Uterus (tissue), 4 donors: Measurements from ENCODE around the gene AIG1. TPM values are rescaled to one million over a fixed set of nuclear protein-coding genes. Genes with fewer than 3 reads are reported as not detected.
"Not testable (repeated sequence)": the region's sequence is repeated elsewhere in the genome, so short reads cannot be mapped to it uniquely, and the experiment has no call there.

Experiments
- DNase-seq, 2 donors: peaks; one replicate each; pipeline ENCODE4 v3.0.0-alpha.2; 2019 to 2020
- H3K27ac ChIP-seq, 2 donors: fragments of 200-600 bp; sonication (generic); 1 replicate in 1 of 2; 2 replicates in 1 of 2; pipeline ENCODE4 v1.5.1; 2016 to 2018
- H3K27me3 ChIP-seq, 2 donors: fragments of 200-600 bp; sonication (generic); one replicate each; pipeline ENCODE4 v1.5.1; 2018 to 2019; ENCODE audit warnings: control low read depth in 1 of 2
- H3K36me3 ChIP-seq, 2 donors: fragments of 200-600 bp; sonication (generic); one replicate each; pipeline ENCODE4 v1.5.1; 2019; ENCODE audit warnings: control low read depth in 1 of 2
- H3K4me1 ChIP-seq, 2 donors: fragments of 200-600 bp; sonication (generic); one replicate each; pipeline ENCODE4 v1.5.1; 2018 to 2019; ENCODE audit warnings: control low read depth in 1 of 2
- H3K4me3 ChIP-seq, 2 donors: fragments of 200-600 bp; sonication (generic); 1 replicate in 1 of 2; 2 replicates in 1 of 2; pipeline ENCODE4 v1.5.1; 2018 to 2019; ENCODE audit warnings: mild to moderate bottlenecking in 1 of 2
- H3K9me3 ChIP-seq, 2 donors: fragments of 200-600 bp; sonication (generic); one replicate each; pipeline ENCODE4 v1.5.1; 2019; ENCODE audit warnings: control low read depth in 1 of 2
- POLR2A ChIP-seq, 2 donors: fragments of 450-650 bp; IDR thresholded peaks; one replicate each; pipeline ENCODE4 v1.6.1; 2016; ENCODE audit warnings: antibody characterized with exemption in 2 of 2, mild to moderate bottlenecking in 1 of 2, moderate library complexity in 1 of 2
- intact Hi-C: fragments of 100-400 bp; cut with DNase I; formaldehyde crosslinking; loops from one replicate; pipeline ENCODE4 v1.15.1; 2023; ENCODE audit warnings: low total_unique reads
- total RNA-seq, 4 donors: library from RNA; depleted of rRNA in 3 of 4; stranded (reverse); fragments of >200 nt in 3 of 4; gene quantifications; one replicate each; pipeline versions ENCODE4 v1.1.0 to v1.2.4, GENCODE V29; 2014 to 2023
- TF ChIP-seq, protein P1 (sequence below), 4 experiments: fragments of 200-600 bp in 2 of 4; fragments of 450-650 bp in 2 of 4; sonication (generic) in 2 of 4; IDR thresholded peaks; one replicate each; pipeline ENCODE4 v1.5.1; 2016 to 2019; ENCODE audit warnings: antibody characterized with exemption in 4 of 4, mild to moderate bottlenecking in 2 of 4, moderate library complexity in 1 of 4
- donor health status: DM: yes; HTN: yes; CAD: no.

AIG1 gene
- total RNA-seq, 4 donors from 2014 or later, result 6.9 to 36.6 (median 27.8) TPM

DNA sequence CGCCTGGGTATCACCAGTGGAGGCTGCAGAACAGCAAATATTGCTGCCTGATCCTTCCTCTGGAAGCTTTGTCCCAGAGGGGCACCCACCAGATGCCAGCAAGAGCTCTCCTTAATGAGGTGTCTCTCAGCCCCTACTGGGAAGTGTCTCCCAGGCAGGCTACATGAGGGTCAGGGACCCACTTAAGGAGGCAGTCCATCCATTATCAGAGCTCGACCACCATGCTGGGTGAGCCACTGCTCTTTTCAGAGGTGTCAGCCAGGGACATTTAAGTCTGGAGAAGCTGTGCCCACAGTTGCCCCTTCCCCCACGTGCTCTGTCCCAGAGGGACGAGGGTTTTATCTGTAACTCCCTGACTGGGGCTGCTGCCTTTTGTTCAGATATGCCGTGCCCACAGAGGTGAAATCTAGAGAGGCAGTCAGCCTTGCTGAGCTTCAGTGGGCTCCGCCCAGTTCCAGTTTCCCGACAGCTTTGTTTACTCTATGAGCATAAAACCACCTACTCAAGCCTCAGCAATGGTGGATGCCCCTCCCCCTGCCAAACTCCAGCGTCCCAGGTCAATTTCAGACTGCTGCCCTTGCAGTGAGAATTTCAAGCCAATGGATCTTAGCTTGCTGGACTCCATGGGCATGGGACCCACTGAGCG, 25.9 kb upstream of the AIG1 start:
- H3K9me3 ChIP-seq, result no peaks in the 10 kb centered on the region
- H3K27me3 ChIP-seq, result no peaks in the 10 kb centered on the region
- no peak overlapping the region for H3K4me3 ChIP-seq
- no peak for TF ChIP-seq POLR2A (IDR thresholded peaks at IDR 0.05)
- TF ChIP-seq, protein P1, sequence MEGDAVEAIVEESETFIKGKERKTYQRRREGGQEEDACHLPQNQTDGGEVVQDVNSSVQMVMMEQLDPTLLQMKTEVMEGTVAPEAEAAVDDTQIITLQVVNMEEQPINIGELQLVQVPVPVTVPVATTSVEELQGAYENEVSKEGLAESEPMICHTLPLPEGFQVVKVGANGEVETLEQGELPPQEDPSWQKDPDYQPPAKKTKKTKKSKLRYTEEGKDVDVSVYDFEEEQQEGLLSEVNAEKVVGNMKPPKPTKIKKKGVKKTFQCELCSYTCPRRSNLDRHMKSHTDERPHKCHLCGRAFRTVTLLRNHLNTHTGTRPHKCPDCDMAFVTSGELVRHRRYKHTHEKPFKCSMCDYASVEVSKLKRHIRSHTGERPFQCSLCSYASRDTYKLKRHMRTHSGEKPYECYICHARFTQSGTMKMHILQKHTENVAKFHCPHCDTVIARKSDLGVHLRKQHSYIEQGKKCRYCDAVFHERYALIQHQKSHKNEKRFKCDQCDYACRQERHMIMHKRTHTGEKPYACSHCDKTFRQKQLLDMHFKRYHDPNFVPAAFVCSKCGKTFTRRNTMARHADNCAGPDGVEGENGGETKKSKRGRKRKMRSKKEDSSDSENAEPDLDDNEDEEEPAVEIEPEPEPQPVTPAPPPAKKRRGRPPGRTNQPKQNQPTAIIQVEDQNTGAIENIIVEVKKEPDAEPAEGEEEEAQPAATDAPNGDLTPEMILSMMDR (IDR thresholded peaks at IDR 0.05), result no peak
- no peaks in the 10 kb centered on the region for H3K4me1 ChIP-seq
- no peak overlapping the region for H3K27ac ChIP-seq
- intact Hi-C loops, result no loop called here
- H3K36me3 ChIP-seq, result no peaks in the 10 kb centered on the region
- DNase-seq, result no peak

DNA sequence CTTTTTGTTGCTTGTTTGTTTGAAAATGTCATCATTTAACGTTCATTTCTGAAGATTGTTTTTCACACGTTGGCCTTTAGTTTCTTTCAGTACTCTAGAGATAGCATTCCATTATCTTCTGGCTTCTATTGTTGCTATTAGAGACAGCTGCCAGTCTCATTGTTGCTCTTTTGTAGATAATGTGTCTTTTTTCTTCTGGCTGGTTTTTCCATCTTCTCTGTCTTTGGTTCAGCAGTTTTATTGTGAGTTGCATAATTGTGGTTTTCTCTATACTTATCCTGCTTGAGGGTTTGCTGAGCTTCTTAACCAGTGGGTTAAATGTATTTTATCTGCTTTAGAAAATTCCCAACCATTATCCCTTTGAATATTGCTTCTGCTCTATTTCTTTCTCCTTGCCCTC, 23.2 kb upstream of the AIG1 start:
- Histone ChIP-seq H3K4me3 (no peak overlapping the region), H3K36me3 (no peaks in the 10 kb centered on the region), H3K27ac (no peak overlapping the region), H3K27me3 (no peaks in the 10 kb centered on the region), H3K4me1 (no peaks in the 10 kb centered on the region), H3K9me3 (no peaks in the 10 kb centered on the region)
- no peak for DNase-seq
- TF ChIP-seq POLR2A (IDR thresholded peaks at IDR 0.05), result no peak
- TF ChIP-seq, protein P1 (IDR thresholded peaks at IDR 0.05), result no peak
- intact Hi-C loops, result no loop called here

DNA sequence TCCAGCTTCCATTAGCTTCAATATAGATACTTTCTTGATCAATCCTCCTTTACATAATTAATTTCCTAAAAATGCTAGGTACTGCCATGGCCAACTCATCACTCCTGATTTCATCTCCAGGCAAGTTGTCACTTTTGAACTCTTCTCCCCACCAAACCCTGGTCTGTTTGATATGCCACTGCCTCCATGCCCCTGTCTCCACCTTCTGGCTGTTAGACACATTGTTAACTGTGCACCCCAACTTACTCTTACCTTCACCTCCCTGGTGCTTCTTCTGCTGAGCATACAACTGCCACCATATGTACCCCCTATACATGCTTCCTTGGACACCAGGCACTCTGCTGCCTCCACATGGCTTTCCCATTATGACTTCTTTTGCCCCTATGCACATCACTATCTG, 21.9 kb upstream of the AIG1 start:
- no peak for DNase-seq
- H3K4me1 ChIP-seq, result no peaks in the 10 kb centered on the region
- no peak overlapping the region for H3K4me3 ChIP-seq
- intact Hi-C loops, result no loop called here
- H3K27ac ChIP-seq, result no peak overlapping the region
- no peaks in the 10 kb centered on the region for H3K9me3 ChIP-seq
- TF ChIP-seq, protein P1 (IDR thresholded peaks at IDR 0.05), result no peak
- no peak for TF ChIP-seq POLR2A (IDR thresholded peaks at IDR 0.05)
- H3K36me3 ChIP-seq, result no peaks in the 10 kb centered on the region
- no peaks in the 10 kb centered on the region for H3K27me3 ChIP-seq

DNA sequence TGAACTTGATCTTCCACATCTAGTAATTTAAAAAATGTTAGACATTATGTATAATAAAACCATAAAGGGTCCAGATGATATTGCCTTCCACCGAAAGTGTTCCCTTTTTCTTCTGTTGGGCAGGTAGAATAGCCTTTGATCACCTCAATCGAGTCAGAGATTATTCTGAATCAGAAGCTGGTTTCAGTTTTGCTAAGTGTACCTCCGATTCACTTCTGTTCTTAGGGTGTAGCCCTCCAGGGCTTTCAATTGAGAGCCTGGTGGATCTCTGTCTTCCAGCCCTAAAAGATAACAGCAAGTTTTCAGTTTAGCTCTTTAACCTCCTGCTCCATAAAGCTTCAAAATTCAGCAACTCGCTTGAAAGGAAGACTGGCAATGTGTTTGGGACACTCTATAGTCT, 21.1 kb upstream of the AIG1 start:
- no peaks in the 10 kb centered on the region for H3K36me3 ChIP-seq
- intact Hi-C loops, result no loop called here
- no peak overlapping the region for H3K27ac ChIP-seq

DNA sequence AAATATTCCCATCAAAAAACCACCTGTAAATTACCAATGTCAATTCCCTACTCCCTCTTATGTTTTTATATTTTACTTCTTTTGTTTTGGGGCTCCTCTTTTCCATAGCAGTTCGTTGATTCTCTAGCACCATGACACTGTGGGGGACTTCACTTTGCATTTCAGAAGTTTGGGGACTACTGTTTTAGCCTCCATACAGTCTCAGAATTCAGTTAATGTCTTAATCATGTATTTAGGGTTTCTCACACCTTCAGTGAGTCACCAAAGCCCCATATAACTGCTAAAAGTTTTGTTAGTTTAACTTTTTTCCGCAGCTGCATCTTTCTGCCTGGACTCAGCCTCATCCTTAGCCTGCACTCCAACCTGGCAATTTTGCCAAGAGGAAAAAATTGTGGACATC, 20.7 kb upstream of the AIG1 start:
- Histone ChIP-seq H3K36me3 (no peaks in the 10 kb centered on the region), H3K4me3 (no peak overlapping the region), H3K9me3 (no peaks in the 10 kb centered on the region), H3K27me3 (no peaks in the 10 kb centered on the region), H3K4me1 (no peaks in the 10 kb centered on the region), H3K27ac (no peak overlapping the region)
- no peak for DNase-seq
- intact Hi-C loops, result no loop called here
- TF ChIP-seq, protein P1 (IDR thresholded peaks at IDR 0.05), result no peak
- no peak for TF ChIP-seq POLR2A (IDR thresholded peaks at IDR 0.05)

More for the DNA sequence above, 21.1 kb upstream of the AIG1 start:
- no peaks in the 10 kb centered on the region for H3K27me3 ChIP-seq
- no peak for TF ChIP-seq POLR2A (IDR thresholded peaks at IDR 0.05)
- TF ChIP-seq, protein P1 (IDR thresholded peaks at IDR 0.05), result no peak
- H3K4me1 ChIP-seq, result no peaks in the 10 kb centered on the region
- no peak overlapping the region for H3K4me3 ChIP-seq
- DNase-seq, result no peak
- H3K9me3 ChIP-seq, result no peaks in the 10 kb centered on the region

DNA sequence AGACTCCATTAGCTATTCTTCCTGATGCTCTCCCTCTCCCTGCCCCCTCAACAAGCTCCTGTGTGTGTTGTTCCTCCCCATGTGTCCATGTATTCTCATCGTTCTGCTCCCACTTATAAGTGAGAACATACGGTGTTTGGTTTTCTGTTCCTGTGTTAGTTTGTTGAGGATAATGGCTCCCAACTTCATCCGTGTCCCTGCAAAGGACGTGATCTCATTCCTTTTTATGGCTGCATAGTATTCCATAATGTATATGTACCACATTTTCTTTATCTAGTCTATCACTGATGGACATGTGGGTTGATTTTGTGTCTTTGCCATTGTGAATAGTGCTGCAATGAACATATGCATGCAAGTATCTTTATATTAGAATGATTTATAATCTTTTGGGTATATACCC, 16.3 kb upstream of the AIG1 start:
- DNase-seq, H3K27ac ChIP-seq, H3K9me3 ChIP-seq, intact Hi-C loops, H3K4me3 ChIP-seq, H3K27me3 ChIP-seq, H3K36me3 ChIP-seq, H3K4me1 ChIP-seq: not testable (repeated sequence)
